ENCODE data around the gene MRNIP. TPM values are rescaled to one million over a fixed set of nuclear protein-coding genes. Genes with fewer than 3 reads are reported as not detected.

MRNIP gene
- total and polyA plus RNA-seq, 2 of the 8 experiments (the other 6 are each of a cell fraction or from before 2014, with no cell fraction given) = 29.6 TPM

DNA sequence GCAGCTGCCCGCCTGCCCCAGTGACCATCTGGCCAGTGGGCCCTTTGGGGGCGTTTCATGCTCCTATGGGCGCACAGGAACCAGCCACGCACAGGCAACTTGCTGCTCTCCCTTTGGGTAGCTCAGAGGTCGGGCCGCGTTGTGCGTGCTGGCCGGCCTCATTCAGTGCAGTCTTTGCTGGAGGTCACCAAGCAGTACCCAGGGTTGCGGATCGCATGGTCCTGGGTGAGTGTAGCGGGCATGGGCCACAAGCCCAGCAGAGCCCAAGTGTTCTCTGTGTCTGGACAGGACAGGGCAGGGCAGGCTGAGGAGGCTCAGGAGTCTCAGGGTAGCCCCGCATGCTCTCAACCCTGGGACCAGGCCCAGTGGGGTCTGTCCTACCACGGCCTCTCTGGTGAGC is 9.9 kb upstream of the MRNIP start (continued):
- TF ChIP-seq, protein P1, sequence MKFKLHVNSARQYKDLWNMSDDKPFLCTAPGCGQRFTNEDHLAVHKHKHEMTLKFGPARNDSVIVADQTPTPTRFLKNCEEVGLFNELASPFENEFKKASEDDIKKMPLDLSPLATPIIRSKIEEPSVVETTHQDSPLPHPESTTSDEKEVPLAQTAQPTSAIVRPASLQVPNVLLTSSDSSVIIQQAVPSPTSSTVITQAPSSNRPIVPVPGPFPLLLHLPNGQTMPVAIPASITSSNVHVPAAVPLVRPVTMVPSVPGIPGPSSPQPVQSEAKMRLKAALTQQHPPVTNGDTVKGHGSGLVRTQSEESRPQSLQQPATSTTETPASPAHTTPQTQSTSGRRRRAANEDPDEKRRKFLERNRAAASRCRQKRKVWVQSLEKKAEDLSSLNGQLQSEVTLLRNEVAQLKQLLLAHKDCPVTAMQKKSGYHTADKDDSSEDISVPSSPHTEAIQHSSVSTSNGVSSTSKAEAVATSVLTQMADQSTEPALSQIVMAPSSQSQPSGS (IDR thresholded peaks at IDR 0.05; ENCODE audit: low read length) = no peak

Measured in H1 (cell line).